Calu3 (cell line): ENCODE data around the gene PLD1. TPM values are rescaled to one million over a fixed set of nuclear protein-coding genes. Genes with fewer than 3 reads are reported as not detected.

Experiments used
- BruUV-seq: library from RNA; stranded (reverse); fragments of 400-500 nt; replicated peaks from 2 replicates; lab custom pipeline; 2021; lab: Mats Ljungman, UMichigan
- CTCF ChIA-PET: fragments of 300-600 bp; sonication (Branson Sonifier 250); formaldehyde crosslinking; loops from one replicate; lab custom pipeline; 2022; ENCODE audit warnings: antibody characterized with exemption; lab: Charles Lee
- DNase-seq: peaks from one replicate; pipeline ENCODE4 v3.0.0; 2022
- H3K27ac Mint-ChIP-seq: one replicate; pipeline ENCODE4 v1.8.0; 2022; ENCODE audit warnings: mixed read lengths; ENCODE audit not compliant: unreplicated experiment
- H3K27me3 Mint-ChIP-seq: one replicate; pipeline ENCODE4 v1.8.0; 2022; ENCODE audit warnings: mixed read lengths; ENCODE audit not compliant: unreplicated experiment
- H3K36me3 Mint-ChIP-seq: one replicate; pipeline ENCODE4 v1.8.0; 2022; ENCODE audit warnings: mild to moderate bottlenecking, moderate library complexity, mixed read lengths; ENCODE audit not compliant: insufficient read depth, unreplicated experiment
- H3K4me1 Mint-ChIP-seq: one replicate; pipeline ENCODE4 v1.8.0; 2022; ENCODE audit warnings: mild to moderate bottlenecking, low read depth, mixed read lengths; ENCODE audit not compliant: unreplicated experiment
- H3K4me3 Mint-ChIP-seq: one replicate; pipeline ENCODE4 v1.8.0; 2022; ENCODE audit warnings: mild to moderate bottlenecking, low read depth, moderate library complexity, mixed read lengths; ENCODE audit not compliant: unreplicated experiment
- H3K9me3 Mint-ChIP-seq: one replicate; pipeline ENCODE4 v1.8.0; 2022; ENCODE audit warnings: low read depth, mixed read lengths; ENCODE audit not compliant: unreplicated experiment
- intact Hi-C: fragments of 100-400 bp; cut with micrococcal nuclease; formaldehyde crosslinking; loops from one replicate; pipeline ENCODE4 v1.10.0; 2022; ENCODE audit not compliant: unreplicated experiment
- total RNA-seq: library from RNA; stranded (reverse); gene quantifications from 2 replicates; pipeline ENCODE4 v1.2.3, GENCODE V29; 2022
- TF ChIP-seq, protein P1 (sequence below): fragments of 200-600 bp; IDR thresholded peaks from one replicate; pipeline ENCODE4 v1.8.0; 2022; ENCODE audit warnings: antibody characterized with exemption; ENCODE audit not compliant: unreplicated experiment

Gene PLD1
- total RNA-seq, 1 experiment from 2014 or later, result 61.2 TPM

DNA sequence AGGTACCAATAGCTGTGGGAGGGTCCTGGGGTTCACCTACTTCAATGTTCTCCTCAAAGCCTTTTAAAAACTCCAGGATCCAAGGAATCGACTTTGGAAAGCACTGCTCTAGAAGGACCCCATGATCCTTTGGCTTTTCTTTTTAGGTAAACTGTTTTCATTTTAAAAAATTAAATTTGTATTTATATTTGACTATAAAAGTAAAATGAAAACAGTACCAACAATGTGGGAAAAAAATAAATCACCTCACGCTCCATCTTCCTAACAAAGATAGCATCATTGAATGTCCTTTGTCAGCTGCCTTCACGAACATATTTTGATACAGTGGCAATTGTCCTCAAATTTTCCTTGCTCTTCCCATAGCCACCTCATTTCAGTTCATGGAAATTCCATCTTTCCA lies 127.5 kb downstream of the PLD1 start:
- H3K27me3 Mint-ChIP-seq, result no peaks in the 10 kb centered on the region
- BruUV-seq, result no TSS peak
- H3K4me3 Mint-ChIP-seq, result no peak overlapping the region
- no peaks in the 10 kb centered on the region for H3K9me3 Mint-ChIP-seq
- no peak overlapping the region for H3K27ac Mint-ChIP-seq
- CTCF ChIA-PET, result no interaction called here
- intact Hi-C loops, result no loop called here
- DNase-seq, result no peak
- TF ChIP-seq, protein P1, sequence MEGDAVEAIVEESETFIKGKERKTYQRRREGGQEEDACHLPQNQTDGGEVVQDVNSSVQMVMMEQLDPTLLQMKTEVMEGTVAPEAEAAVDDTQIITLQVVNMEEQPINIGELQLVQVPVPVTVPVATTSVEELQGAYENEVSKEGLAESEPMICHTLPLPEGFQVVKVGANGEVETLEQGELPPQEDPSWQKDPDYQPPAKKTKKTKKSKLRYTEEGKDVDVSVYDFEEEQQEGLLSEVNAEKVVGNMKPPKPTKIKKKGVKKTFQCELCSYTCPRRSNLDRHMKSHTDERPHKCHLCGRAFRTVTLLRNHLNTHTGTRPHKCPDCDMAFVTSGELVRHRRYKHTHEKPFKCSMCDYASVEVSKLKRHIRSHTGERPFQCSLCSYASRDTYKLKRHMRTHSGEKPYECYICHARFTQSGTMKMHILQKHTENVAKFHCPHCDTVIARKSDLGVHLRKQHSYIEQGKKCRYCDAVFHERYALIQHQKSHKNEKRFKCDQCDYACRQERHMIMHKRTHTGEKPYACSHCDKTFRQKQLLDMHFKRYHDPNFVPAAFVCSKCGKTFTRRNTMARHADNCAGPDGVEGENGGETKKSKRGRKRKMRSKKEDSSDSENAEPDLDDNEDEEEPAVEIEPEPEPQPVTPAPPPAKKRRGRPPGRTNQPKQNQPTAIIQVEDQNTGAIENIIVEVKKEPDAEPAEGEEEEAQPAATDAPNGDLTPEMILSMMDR, result no peak
- H3K4me1 Mint-ChIP-seq, result peaks cover 39% of the 10 kb centered on the region
- H3K36me3 Mint-ChIP-seq, result no peaks in the 10 kb centered on the region

GRCh38 chr3:171680726-171681411 lies 129.4 kb downstream of the PLD1 start:
- intact Hi-C loops, result no loop called here
- BruUV-seq, result no TSS peak
- H3K4me3 Mint-ChIP-seq, result peak overlapping the region; percentile 27
- DNase-seq, result no peak
- H3K9me3 Mint-ChIP-seq, result no peaks in the 10 kb centered on the region
- TF ChIP-seq, protein P1, result no peak
- peak overlapping the region; percentile 28 for H3K27ac Mint-ChIP-seq
- CTCF ChIA-PET, result interaction anchor here (0.9 to 1.3 kb wide), 3 partner anchors 12 to 91 kb away, joined by 4 to 6 read pairs (median 5); no protein-coding TSS in a partner anchor
- H3K4me1 Mint-ChIP-seq, result peaks cover 55% of the 10 kb centered on the region
- no peaks in the 10 kb centered on the region for H3K27me3 Mint-ChIP-seq
- peaks cover 7% of the 10 kb centered on the region for H3K36me3 Mint-ChIP-seq

DNA sequence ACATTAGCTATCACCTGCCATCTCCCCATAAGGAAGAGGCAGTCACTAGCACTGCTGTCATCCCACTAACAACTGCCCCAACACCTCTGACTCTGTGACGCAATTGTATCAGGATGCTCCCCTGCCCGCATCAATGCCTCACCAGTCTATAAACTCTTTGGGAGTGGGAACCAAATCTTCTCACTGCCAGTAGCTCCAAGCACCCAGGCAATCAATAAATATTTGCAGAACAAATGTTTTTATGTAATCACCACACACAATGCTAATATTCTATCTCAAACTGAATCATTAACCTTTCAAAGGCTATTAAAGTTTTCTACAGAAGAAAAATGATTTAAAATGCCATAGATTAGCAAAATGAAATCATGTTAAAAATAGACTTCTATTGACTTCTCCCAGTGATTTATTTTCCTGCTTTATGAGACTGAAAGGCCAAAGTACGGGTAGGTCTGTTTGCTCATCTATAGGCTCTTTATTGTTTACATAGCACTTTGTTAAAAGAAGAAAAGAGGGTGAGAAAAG lies 131.3 kb downstream of the PLD1 start:
- peaks cover 55% of the 10 kb centered on the region for H3K4me1 Mint-ChIP-seq
- no TSS peak for BruUV-seq
- no peak overlapping the region for H3K4me3 Mint-ChIP-seq
- H3K27ac Mint-ChIP-seq, result peak overlapping the region; percentile 25
- CTCF ChIA-PET, result interaction anchor here (0.9 to 2.3 kb wide), 3 partner anchors 9 to 93 kb away, joined by 3 to 9 read pairs (median 5); no protein-coding TSS in a partner anchor
- intact Hi-C loops, result no loop called here
- TF ChIP-seq, protein P1, result no peak
- H3K27me3 Mint-ChIP-seq, result no peaks in the 10 kb centered on the region
- no peaks in the 10 kb centered on the region for H3K9me3 Mint-ChIP-seq
- DNase-seq, result peak; percentile 13
- H3K36me3 Mint-ChIP-seq, result peaks cover 7% of the 10 kb centered on the region

DNA sequence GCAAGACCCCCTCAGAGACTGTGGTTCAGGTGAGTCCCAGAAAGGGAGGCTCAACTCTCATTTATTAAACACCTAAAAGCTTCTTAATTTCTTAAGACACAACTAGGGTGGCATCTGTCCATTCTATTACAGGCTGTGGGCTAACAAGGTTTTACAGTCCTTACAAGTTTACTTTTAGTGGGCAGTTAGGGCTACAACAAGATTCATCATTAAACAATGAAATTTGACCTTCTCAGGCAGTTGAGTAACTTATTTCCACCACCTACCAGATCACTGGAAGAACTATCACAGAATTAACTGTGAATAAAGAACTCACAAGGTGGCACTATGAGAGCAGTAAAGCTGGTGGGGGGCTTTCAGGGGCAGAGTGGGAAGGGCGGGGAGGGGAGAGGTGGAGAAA lies 132.6 kb downstream of the PLD1 start:
- Mint-ChIP-seq H3K27ac (no peak overlapping the region), H3K9me3 (no peaks in the 10 kb centered on the region), H3K27me3 (no peaks in the 10 kb centered on the region), H3K4me1 (peaks cover 55% of the 10 kb centered on the region), H3K36me3 (peaks cover 7% of the 10 kb centered on the region), H3K4me3 (no peak overlapping the region)
- DNase-seq, result no peak
- intact Hi-C loops, result no loop called here
- TF ChIP-seq, protein P1, result no peak
- BruUV-seq, result no TSS peak
- CTCF ChIA-PET, result interaction anchor here (1.6 to 2.3 kb wide), 2 partner anchors 94 to 152 kb away, joined by 5 to 9 read pairs; no protein-coding TSS in a partner anchor
